Peyer's patch (tissue), 4 donors: ENCODE measurements around the gene POGLUT3.

Experiments
- CTCF ChIP-seq, 6 experiments: fragments of 450-650 bp in 4 of 6; fragments of 200-600 bp in 2 of 6; sonication (generic) in 1 of 6; IDR thresholded peaks; one replicate each; pipeline ENCODE4 v1.5.1; 2017 to 2019; ENCODE audit warnings: antibody characterized with exemption in 6 of 6, mild to moderate bottlenecking in 3 of 6, moderate library complexity in 1 of 6
- POLR2A ChIP-seq, 2 donors: fragments of 450-650 bp; IDR thresholded peaks; one replicate each; pipeline ENCODE4 v1.5.1; 2017; ENCODE audit warnings: antibody characterized with exemption in 2 of 2, mild to moderate bottlenecking in 2 of 2, moderate library complexity in 2 of 2

GRCh38 chr11:108495326-108495725 lies 2.9 kb downstream of the POGLUT3 start:
- TF ChIP-seq CTCF (IDR thresholded peaks at IDR 0.05) (no peak), POLR2A (IDR thresholded peaks at IDR 0.05) (no peak)
